Mesenchymal stem cell (in vitro differentiated cells and primary cell): ENCODE data around the gene GPR141.

Experiments used
- DNase-seq: peaks from one replicate; pipeline ENCODE4 v3.0.0-alpha.2; 2013
- H2AFZ ChIP-seq: one replicate; pipeline ENCODE4 v1.6.1; 2013; ENCODE audit warnings: low read depth, mild to moderate bottlenecking, control low read depth, inconsistent platforms, low read length, moderate library complexity
- H2AK5ac ChIP-seq: 2 replicates; pipeline ENCODE4 v1.6.1; 2013; ENCODE audit warnings: low read length, moderate library complexity, mild to moderate bottlenecking, inconsistent platforms; ENCODE audit not compliant: severe bottlenecking
- H2BK120ac ChIP-seq: one replicate; pipeline ENCODE4 v1.6.1; 2013; ENCODE audit warnings: low read depth, mild to moderate bottlenecking, inconsistent platforms, low read length, moderate library complexity
- H2BK12ac ChIP-seq, 2 experiments: one replicate each; pipeline ENCODE4 v1.6.1; 2013; ENCODE audit warnings: inconsistent platforms in 2 of 2, low read length in 2 of 2, mild to moderate bottlenecking in 2 of 2, moderate library complexity in 2 of 2, control low read depth in 1 of 2
- H2BK15ac ChIP-seq: one replicate; pipeline ENCODE4 v1.6.1; 2013; ENCODE audit warnings: mild to moderate bottlenecking, low read depth, inconsistent platforms; ENCODE audit not compliant: poor library complexity, severe bottlenecking
- H2BK5ac ChIP-seq: 2 replicates; pipeline ENCODE4 v1.6.1; 2013; ENCODE audit warnings: low read depth, mild to moderate bottlenecking, low read length, control low read depth, inconsistent platforms; ENCODE audit not compliant: poor library complexity, severe bottlenecking
- H3K14ac ChIP-seq, 2 experiments: one replicate each; pipeline ENCODE4 v1.6.1; 2013; ENCODE audit warnings: inconsistent platforms in 2 of 2, low read length in 2 of 2, control low read depth in 1 of 2, mild to moderate bottlenecking in 1 of 2, moderate library complexity in 1 of 2
- H3K18ac ChIP-seq, 2 experiments: one replicate each; pipeline ENCODE4 v1.6.1; 2013; ENCODE audit warnings: inconsistent platforms in 2 of 2, low read length in 2 of 2, control low read depth in 1 of 2, low read depth in 1 of 2, mild to moderate bottlenecking in 1 of 2
- H3K23ac ChIP-seq, 2 experiments: one replicate each; pipeline ENCODE4 v1.6.1; 2013; ENCODE audit warnings: inconsistent platforms in 2 of 2, low read length in 2 of 2, mild to moderate bottlenecking in 2 of 2, moderate library complexity in 2 of 2, control low read depth in 1 of 2
- H3K27ac ChIP-seq: 2 replicates; pipeline ENCODE4 v1.5.1; 2013; ENCODE audit warnings: mild to moderate bottlenecking, moderate library complexity, low read length, control low read depth, inconsistent platforms; ENCODE audit not compliant: poor library complexity, severe bottlenecking
- H3K27me3 ChIP-seq, 2 experiments: 2 replicates each; pipeline versions ENCODE4 v1.6.1 to v1.7.0; 2013; ENCODE audit warnings: low read length in 2 of 2, mild to moderate bottlenecking in 2 of 2, moderate library complexity in 2 of 2, control low read depth in 1 of 2, inconsistent platforms in 1 of 2; ENCODE audit not compliant: control insufficient read depth in 1 of 2, insufficient read depth in 1 of 2
- H3K36me3 ChIP-seq, 2 experiments: 2 replicates each; pipeline versions ENCODE4 v1.6.1 to v1.7.0; 2013; ENCODE audit warnings: low read length in 2 of 2, control low read depth in 1 of 2, inconsistent platforms in 1 of 2, low read depth in 1 of 2, mild to moderate bottlenecking in 1 of 2; ENCODE audit not compliant: insufficient read depth in 2 of 2, control insufficient read depth in 1 of 2
- H3K4ac ChIP-seq, 2 experiments: one replicate each; pipeline ENCODE4 v1.6.1; 2013; ENCODE audit warnings: inconsistent platforms in 2 of 2, low read length in 2 of 2, mild to moderate bottlenecking in 2 of 2, moderate library complexity in 2 of 2, control low read depth in 1 of 2, low read depth in 1 of 2
- H3K4me1 ChIP-seq: 2 replicates; pipeline ENCODE4 v1.6.1; 2013; ENCODE audit warnings: low read depth, low read length, control low read depth; ENCODE audit not compliant: control insufficient read depth, insufficient read depth
- H3K4me2 ChIP-seq: 2 replicates; pipeline ENCODE4 v1.6.1; 2013; ENCODE audit warnings: low read length, mild to moderate bottlenecking, inconsistent platforms; ENCODE audit not compliant: poor library complexity, severe bottlenecking
- H3K4me3 ChIP-seq, 2 experiments: 2 replicates each; pipeline versions ENCODE4 v1.5.1 to v1.7.0; 2013; ENCODE audit warnings: low read length in 2 of 2, mild to moderate bottlenecking in 2 of 2, control low read depth in 1 of 2, low read depth in 1 of 2; ENCODE audit not compliant: insufficient read depth in 1 of 2
- H3K79me1 ChIP-seq: replicated peaks from 2 replicates; pipeline ENCODE4 v1.6.1; 2013; ENCODE audit warnings: mild to moderate bottlenecking, control low read depth, low read length, inconsistent platforms; ENCODE audit not compliant: poor library complexity, severe bottlenecking
- H3K9ac ChIP-seq: 2 replicates; pipeline ENCODE4 v1.7.0; 2013; ENCODE audit warnings: mild to moderate bottlenecking, low read length, moderate library complexity
- H3K9me3 ChIP-seq: 2 replicates; pipeline ENCODE4 v1.7.0; 2013; ENCODE audit warnings: mild to moderate bottlenecking, low read length; ENCODE audit not compliant: control insufficient read depth
- H4K8ac ChIP-seq: one replicate; pipeline ENCODE4 v1.6.1; 2013; ENCODE audit warnings: inconsistent platforms, mild to moderate bottlenecking, low read length, moderate library complexity
- H4K91ac ChIP-seq: one replicate; pipeline ENCODE4 v1.6.1; 2013; ENCODE audit warnings: mild to moderate bottlenecking, low read length, inconsistent platforms
- WGBS: methylation state at CpG from one replicate; pipeline ENCODE4 v1.1.7; 2013; ENCODE audit warnings: mixed read lengths; 5-methylcytosine and 5-hydroxymethylcytosine counted together

GPR141 gene

GRCh38 chr7:37753398-37754050 lies 70.0 kb downstream of the GPR141 start:
- Histone ChIP-seq H3K4me3 (no peak overlapping the region), H3K27ac (no peak overlapping the region), H3K4ac (no peak overlapping the region), H2BK120ac (no peak overlapping the region), H2BK5ac (no peak overlapping the region), H3K27me3 (no peaks in the 10 kb centered on the region), H3K36me3 (no peaks in the 10 kb centered on the region), H4K91ac (no peak overlapping the region), H3K14ac (no peak overlapping the region), H3K79me1 (no peaks in the 10 kb centered on the region), H2BK12ac (no peak overlapping the region), H2BK15ac (no peak overlapping the region), H2AK5ac (no peak overlapping the region), H3K23ac (no peak overlapping the region), H3K9ac (no peak overlapping the region), H4K8ac (no peak overlapping the region), H2AFZ (no peak overlapping the region), H3K9me3 (no peaks in the 10 kb centered on the region), H3K18ac (no peak overlapping the region), H3K4me1 (no peaks in the 10 kb centered on the region), H3K4me2 (no peak overlapping the region)
- 100% methylated on average over 1 of the region's 1 CpG for WGBS
- DNase-seq, result no peak

- H3K4me1 ChIP-seq, result no peaks in the 10 kb centered on the region
Observed at GRCh38 chr7:37756797-37757551, 73.4 kb downstream of the GPR141 start.

GRCh38 chr7:37757563-37757962 lies 74.0 kb downstream of the GPR141 start:
- no peak overlapping the region for H2BK12ac ChIP-seq
- no peak overlapping the region for H3K14ac ChIP-seq
- no peak overlapping the region for H2AFZ ChIP-seq
- H3K9me3 ChIP-seq, result no peaks in the 10 kb centered on the region
- H3K4me3 ChIP-seq, result no peak overlapping the region
- no peak overlapping the region for H4K91ac ChIP-seq
- H3K27me3 ChIP-seq, result no peaks in the 10 kb centered on the region
- no peak overlapping the region for H3K9ac ChIP-seq
- DNase-seq, result no peak
- no peak overlapping the region for H2AK5ac ChIP-seq
- no peak overlapping the region for H3K23ac ChIP-seq
- H4K8ac ChIP-seq, result no peak overlapping the region
- WGBS, result 92% methylated on average over 3 of the region's 3 CpGs
- no peak overlapping the region for H2BK15ac ChIP-seq
- no peak overlapping the region for H3K27ac ChIP-seq
- H3K18ac ChIP-seq, result no peak overlapping the region
- no peak overlapping the region for H3K4ac ChIP-seq
- H2BK120ac ChIP-seq, result no peak overlapping the region
- H3K79me1 ChIP-seq, result no peaks in the 10 kb centered on the region
- H3K4me2 ChIP-seq, result no peak overlapping the region
- no peaks in the 10 kb centered on the region for H3K36me3 ChIP-seq
- no peaks in the 10 kb centered on the region for H3K4me1 ChIP-seq
- H2BK5ac ChIP-seq, result no peak overlapping the region

More at GRCh38 chr7:37756797-37757551, 73.4 kb downstream of the GPR141 start:
- DNase-seq, result no peak
- Histone ChIP-seq H3K23ac (no peak overlapping the region), H3K27ac (no peak overlapping the region), H2BK15ac (no peak overlapping the region), H2BK5ac (no peak overlapping the region), H4K8ac (no peak overlapping the region), H2BK120ac (no peak overlapping the region), H3K4me3 (no peak overlapping the region), H3K9ac (no peak overlapping the region), H3K36me3 (no peaks in the 10 kb centered on the region), H3K79me1 (no peaks in the 10 kb centered on the region), H2AFZ (no peak overlapping the region), H3K4ac (no peak overlapping the region), H2AK5ac (no peak overlapping the region), H3K27me3 (no peaks in the 10 kb centered on the region), H2BK12ac (no peak overlapping the region), H3K4me2 (no peak overlapping the region), H3K9me3 (no peaks in the 10 kb centered on the region), H3K18ac (no peak overlapping the region), H3K14ac (no peak overlapping the region), H4K91ac (no peak overlapping the region)
- WGBS, result 68% methylated on average over 5 of the region's 5 CpGs

GRCh38 chr7:37758501-37759045 lies 75.0 kb downstream of the GPR141 start:
- Histone ChIP-seq H2BK12ac (no peak overlapping the region), H3K4me1 (no peaks in the 10 kb centered on the region), H3K9ac (no peak overlapping the region), H3K27ac (no peak overlapping the region), H4K8ac (no peak overlapping the region), H3K14ac (no peak overlapping the region), H2BK120ac (no peak overlapping the region), H3K23ac (no peak overlapping the region), H3K9me3 (no peaks in the 10 kb centered on the region), H3K79me1 (no peaks in the 10 kb centered on the region), H3K4me2 (no peak overlapping the region), H3K27me3 (no peaks in the 10 kb centered on the region), H2AFZ (no peak overlapping the region), H2BK15ac (no peak overlapping the region), H3K18ac (no peak overlapping the region), H2BK5ac (no peak overlapping the region), H2AK5ac (no peak overlapping the region), H3K36me3 (no peaks in the 10 kb centered on the region), H4K91ac (no peak overlapping the region), H3K4me3 (no peak overlapping the region), H3K4ac (no peak overlapping the region)
- no peak for DNase-seq
- 82% methylated on average over 2 of the region's 3 CpGs for WGBS
